DND-41 (cell line): ENCODE results near the gene GPR107.

Experiments
- ATAC-seq: fragments of 200-7000 bp; cut with Tn5 transposase; 3 replicates; pipeline ENCODE4 v1.9.1; 2021; ENCODE audit warnings: low read depth; ENCODE audit not compliant: insufficient read depth
- DNase-seq: peaks from one replicate; pipeline ENCODE4 v3.0.0-alpha.2; 2020
- H2AFZ ChIP-seq: 2 replicates; pipeline ENCODE4 v1.6.0; 2012; ENCODE audit warnings: low read depth, low read length
- H3K27ac ChIP-seq: 2 replicates; pipeline ENCODE4 v1.5.1; 2012; ENCODE audit warnings: low read length, inconsistent platforms
- H3K27me3 ChIP-seq: fragments of 200-600 bp; sonication (generic); 2 replicates; pipeline ENCODE4 v1.6.0; 2012; ENCODE audit warnings: low read length, mild to moderate bottlenecking, inconsistent platforms; ENCODE audit not compliant: insufficient read depth, poor library complexity
- H3K36me3 ChIP-seq: 2 replicates; pipeline ENCODE4 v1.5.1; 2012; ENCODE audit warnings: low read length, inconsistent platforms; ENCODE audit not compliant: insufficient read depth
- H3K4me1 ChIP-seq: 2 replicates; pipeline ENCODE4 v1.5.1; 2012; ENCODE audit warnings: mild to moderate bottlenecking, low read length; ENCODE audit not compliant: insufficient read depth
- H3K4me2 ChIP-seq: 2 replicates; pipeline ENCODE4 v1.6.0; 2012; ENCODE audit warnings: mild to moderate bottlenecking, moderate library complexity, low read length, inconsistent platforms; ENCODE audit not compliant: insufficient read depth
- H3K4me3 ChIP-seq, 2 experiments: fragments of 200-600 bp in 1 of 2; shearing (Covaris generic) in 1 of 2; 2 replicates each; pipeline ENCODE4 v1.5.1; 2012 to 2016; ENCODE audit warnings: inconsistent platforms in 2 of 2, low read length in 2 of 2, mild to moderate bottlenecking in 2 of 2, low read depth in 1 of 2, moderate library complexity in 1 of 2
- H3K79me2 ChIP-seq: 2 replicates; pipeline ENCODE4 v1.6.0; 2012; ENCODE audit warnings: low read length, inconsistent platforms; ENCODE audit not compliant: insufficient read depth
- H3K9ac ChIP-seq: 2 replicates; pipeline ENCODE4 v1.6.0; 2012; ENCODE audit warnings: low read depth, mild to moderate bottlenecking, inconsistent platforms, low read length, moderate library complexity
- H3K9me3 ChIP-seq: 2 replicates; pipeline ENCODE4 v1.5.1; 2012; ENCODE audit warnings: low read length, moderate library complexity, mild to moderate bottlenecking, inconsistent platforms; ENCODE audit not compliant: insufficient read depth, severe bottlenecking
- H4K20me1 ChIP-seq: 2 replicates; pipeline ENCODE4 v1.6.0; 2012; ENCODE audit warnings: low read length; ENCODE audit not compliant: insufficient read depth
- EZH2 ChIP-seq: IDR thresholded peaks from 3 replicates; pipeline ENCODE4 v1.6.1; 2012; ENCODE audit warnings: borderline replicate concordance, low read depth, mild to moderate bottlenecking, moderate library complexity, low read length, inconsistent platforms; ENCODE audit not compliant: severe bottlenecking
- TF ChIP-seq, protein P1 (sequence below): IDR thresholded peaks from 2 replicates; pipeline ENCODE4 v1.5.1; 2012; ENCODE audit warnings: borderline replicate concordance, low read length, moderate library complexity, mild to moderate bottlenecking; ENCODE audit not compliant: poor library complexity, severe bottlenecking; ENCODE audit errors: extremely low read depth

Gene GPR107

GRCh38 chr9:130120832-130121231 lies 67.1 kb downstream of the GPR107 start:
- no peak overlapping the region for H3K27ac ChIP-seq
- H3K36me3 ChIP-seq: peaks cover 35% of the 10 kb centered on the region
- no peak overlapping the region for H3K4me2 ChIP-seq
- no peaks in the 10 kb centered on the region for H3K9me3 ChIP-seq
- no peak overlapping the region for H2AFZ ChIP-seq
- DNase-seq (no peak), ATAC-seq (no peak)
- no peaks in the 10 kb centered on the region for H3K79me2 ChIP-seq
- no peak overlapping the region for H3K4me3 ChIP-seq
- no peaks in the 10 kb centered on the region for H4K20me1 ChIP-seq
- no peaks in the 10 kb centered on the region for H3K4me1 ChIP-seq
- TF ChIP-seq, protein P1, sequence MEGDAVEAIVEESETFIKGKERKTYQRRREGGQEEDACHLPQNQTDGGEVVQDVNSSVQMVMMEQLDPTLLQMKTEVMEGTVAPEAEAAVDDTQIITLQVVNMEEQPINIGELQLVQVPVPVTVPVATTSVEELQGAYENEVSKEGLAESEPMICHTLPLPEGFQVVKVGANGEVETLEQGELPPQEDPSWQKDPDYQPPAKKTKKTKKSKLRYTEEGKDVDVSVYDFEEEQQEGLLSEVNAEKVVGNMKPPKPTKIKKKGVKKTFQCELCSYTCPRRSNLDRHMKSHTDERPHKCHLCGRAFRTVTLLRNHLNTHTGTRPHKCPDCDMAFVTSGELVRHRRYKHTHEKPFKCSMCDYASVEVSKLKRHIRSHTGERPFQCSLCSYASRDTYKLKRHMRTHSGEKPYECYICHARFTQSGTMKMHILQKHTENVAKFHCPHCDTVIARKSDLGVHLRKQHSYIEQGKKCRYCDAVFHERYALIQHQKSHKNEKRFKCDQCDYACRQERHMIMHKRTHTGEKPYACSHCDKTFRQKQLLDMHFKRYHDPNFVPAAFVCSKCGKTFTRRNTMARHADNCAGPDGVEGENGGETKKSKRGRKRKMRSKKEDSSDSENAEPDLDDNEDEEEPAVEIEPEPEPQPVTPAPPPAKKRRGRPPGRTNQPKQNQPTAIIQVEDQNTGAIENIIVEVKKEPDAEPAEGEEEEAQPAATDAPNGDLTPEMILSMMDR: no peak
- TF ChIP-seq EZH2: no peak
- H3K9ac ChIP-seq: no peak overlapping the region
- H3K27me3 ChIP-seq: no peaks in the 10 kb centered on the region

- Histone ChIP-seq H3K27me3 (no peaks in the 10 kb centered on the region), H3K27ac (no peak overlapping the region), H3K36me3 (peaks cover 32% of the 10 kb centered on the region), H3K9ac (no peak overlapping the region), H4K20me1 (no peaks in the 10 kb centered on the region), H3K4me1 (peaks cover 11% of the 10 kb centered on the region), H3K9me3 (no peaks in the 10 kb centered on the region), H3K79me2 (no peaks in the 10 kb centered on the region), H3K4me3 (no peak overlapping the region), H3K4me2 (no peak overlapping the region), H2AFZ (no peak overlapping the region)
- TF ChIP-seq, protein P1: no peak
- TF ChIP-seq EZH2: no peak
- no peak for DNase-seq
- no peak for ATAC-seq
These were observed 68.8 kb downstream of the GPR107 start for GRCh38 chr9:130122456-130122855.

- no peak overlapping the region for H2AFZ ChIP-seq
- peaks cover 29% of the 10 kb centered on the region for H3K4me1 ChIP-seq
- H3K4me2 ChIP-seq: no peak overlapping the region
- peaks cover 21% of the 10 kb centered on the region for H3K36me3 ChIP-seq
- TF ChIP-seq, protein P1: no peak
- no peak for TF ChIP-seq EZH2
- H3K27ac ChIP-seq: no peak overlapping the region
- no peaks in the 10 kb centered on the region for H3K9me3 ChIP-seq
- ATAC-seq: no peak
- no peak for DNase-seq
- no peaks in the 10 kb centered on the region for H3K79me2 ChIP-seq
- no peaks in the 10 kb centered on the region for H3K27me3 ChIP-seq
- no peak overlapping the region for H3K9ac ChIP-seq
- H3K4me3 ChIP-seq: no peak overlapping the region
- H4K20me1 ChIP-seq: no peaks in the 10 kb centered on the region
These were observed 70.6 kb downstream of the GPR107 start for GRCh38 chr9:130124085-130124860.
